Prostate gland (tissue), 2 donors: ENCODE results near the gene MED27.

Source experiments
- CTCF ChIP-seq, 4 experiments: fragments of 200-600 bp in 2 of 4; fragments of 450-650 bp in 2 of 4; sonication (generic) in 2 of 4; IDR thresholded peaks; 1 replicate in 3 of 4; 2 replicates in 1 of 4; pipeline ENCODE4 v1.5.1; 2016 to 2019; ENCODE audit warnings: antibody characterized with exemption in 4 of 4, mild to moderate bottlenecking in 2 of 4, moderate library complexity in 2 of 4
- POLR2A ChIP-seq: fragments of 450-650 bp; IDR thresholded peaks from one replicate; pipeline ENCODE4 v1.6.1; 2016; ENCODE audit warnings: antibody characterized with exemption, mild to moderate bottlenecking
- POLR2AphosphoS5 ChIP-seq: sonication (generic); formaldehyde crosslinking; IDR thresholded peaks from one replicate; pipeline ENCODE4 v1.6.1; 2017; ENCODE audit warnings: antibody characterized with exemption

GRCh38 chr9:132099741-132100407 is 20.2 kb upstream of the MED27 start:
- TF ChIP-seq POLR2AphosphoS5, result no peak
- TF ChIP-seq CTCF (IDR thresholded peaks at IDR 0.05), result no peak
- TF ChIP-seq POLR2A, result no peak
